Panc1 (cell line): ENCODE data around the gene DHRSX. TPM values are rescaled to one million over a fixed set of nuclear protein-coding genes. Genes with fewer than 3 reads are reported as not detected.
"Not testable (repeated sequence)": the region's sequence is repeated elsewhere in the genome, so short reads cannot be mapped to it uniquely, and the experiment has no call there.

Experiments
- ATAC-seq: fragments of 200-7000 bp; cut with Tn5 transposase; 2 replicates; pipeline ENCODE4 v1.9.1; 2020; ENCODE audit warnings: mild to moderate bottlenecking, moderate library complexity
- BruUV-seq: library from RNA; stranded (reverse); fragments of 400-500 nt; replicated peaks from 2 replicates; lab custom pipeline; 2021; lab: Mats Ljungman, UMichigan
- CTCF ChIA-PET: fragments of 300-600 bp; sonication (Branson Sonifier 250); formaldehyde crosslinking; loops from one replicate; lab custom pipeline; 2022; ENCODE audit warnings: antibody characterized with exemption; lab: Charles Lee
- POLR2A ChIA-PET: fragments of 300-600 bp; sonication (Branson Sonifier 250); formaldehyde crosslinking; loops from one replicate; lab custom pipeline; 2022; ENCODE audit warnings: antibody characterized with exemption; lab: Charles Lee
- DNase-seq: peaks from one replicate; pipeline ENCODE4 v3.0.0-alpha.2; 2010; ENCODE audit warnings: low read depth, low spot score
- H3K27ac ChIP-seq: 2 replicates; pipeline ENCODE4 v1.5.1; 2011; ENCODE audit warnings: mild to moderate bottlenecking, low read length, inconsistent platforms
- H3K27me3 ChIP-seq: fragments of 200-500 bp; sonication (Bioruptor generic); 2 replicates; pipeline ENCODE4 v1.6.0; 2014; ENCODE audit warnings: low read length, inconsistent platforms; ENCODE audit not compliant: control insufficient read depth, insufficient read depth
- H3K36me3 ChIP-seq: fragments of 200-500 bp; sonication (Bioruptor generic); 2 replicates; pipeline ENCODE4 v1.5.1; 2014; ENCODE audit warnings: inconsistent platforms, mild to moderate bottlenecking, low read length, moderate library complexity; ENCODE audit not compliant: control insufficient read depth, insufficient read depth
- H3K4me1 ChIP-seq: 2 replicates; pipeline ENCODE4 v1.5.1; 2011; ENCODE audit warnings: inconsistent platforms, mild to moderate bottlenecking, low read length, moderate library complexity; ENCODE audit not compliant: control insufficient read depth, insufficient read depth
- H3K4me3 ChIP-seq, 2 experiments: 2 replicates each; pipeline ENCODE4 v1.5.1; 2011 to 2012; ENCODE audit warnings: low read depth in 2 of 2, low read length in 2 of 2, mild to moderate bottlenecking in 2 of 2, inconsistent platforms in 1 of 2, moderate library complexity in 1 of 2
- H3K9me3 ChIP-seq: fragments of 200-500 bp; sonication (Bioruptor generic); 2 replicates; pipeline ENCODE4 v1.5.1; 2014; ENCODE audit warnings: low read depth, mild to moderate bottlenecking, inconsistent platforms, low read length, moderate library complexity; ENCODE audit not compliant: control insufficient read depth, insufficient read depth
- CTCF ChIP-seq: fragments of 450-650 bp; IDR thresholded peaks from 2 replicates; pipeline ENCODE4 v1.5.1; 2017; ENCODE audit warnings: mild to moderate bottlenecking
- POLR2AphosphoS5 ChIP-seq: IDR thresholded peaks from 2 replicates; pipeline ENCODE4 v1.6.1; 2012; ENCODE audit warnings: mild to moderate bottlenecking, low read depth, low read length, moderate library complexity
- REST ChIP-seq, 2 experiments: IDR thresholded peaks; 2 replicates each; pipeline ENCODE4 v1.6.1; 2011 to 2012; ENCODE audit warnings: low read depth in 2 of 2, control low read depth in 1 of 2, low read length in 1 of 2, mild to moderate bottlenecking in 1 of 2, moderate library complexity in 1 of 2; ENCODE audit not compliant: insufficient read depth in 1 of 2
- SIN3A ChIP-seq: IDR thresholded peaks from 2 replicates; pipeline ENCODE4 v1.6.1; 2012; ENCODE audit warnings: low read depth, mild to moderate bottlenecking, low read length, moderate library complexity, borderline replicate concordance; ENCODE audit not compliant: insufficient read depth
- TCF7L2 ChIP-seq: IDR thresholded peaks from 2 replicates; pipeline ENCODE4 v1.6.1; 2011; ENCODE audit warnings: mild to moderate bottlenecking, low read depth, low read length, inconsistent platforms
- in situ Hi-C: cut with HindIII; loops from 2 replicates; pipeline ENCODE4 v1.10.0; 2016; ENCODE audit warnings: low sequenced_read_pairs, low pct_unique_long_range_greater_than_20kb
- intact Hi-C: fragments of 100-400 bp; cut with micrococcal nuclease; formaldehyde crosslinking; loops from one replicate; pipeline ENCODE4 v1.10.0; 2022; ENCODE audit not compliant: unreplicated experiment
- total RNA-seq: library from RNA; stranded (reverse); gene quantifications from one replicate; pipeline ENCODE4 v1.2.1, GENCODE V29; 2021; ENCODE audit not compliant: unreplicated experiment

Gene DHRSX
- total RNA-seq, 1 experiment from 2014 or later = 20.1 TPM

DNA sequence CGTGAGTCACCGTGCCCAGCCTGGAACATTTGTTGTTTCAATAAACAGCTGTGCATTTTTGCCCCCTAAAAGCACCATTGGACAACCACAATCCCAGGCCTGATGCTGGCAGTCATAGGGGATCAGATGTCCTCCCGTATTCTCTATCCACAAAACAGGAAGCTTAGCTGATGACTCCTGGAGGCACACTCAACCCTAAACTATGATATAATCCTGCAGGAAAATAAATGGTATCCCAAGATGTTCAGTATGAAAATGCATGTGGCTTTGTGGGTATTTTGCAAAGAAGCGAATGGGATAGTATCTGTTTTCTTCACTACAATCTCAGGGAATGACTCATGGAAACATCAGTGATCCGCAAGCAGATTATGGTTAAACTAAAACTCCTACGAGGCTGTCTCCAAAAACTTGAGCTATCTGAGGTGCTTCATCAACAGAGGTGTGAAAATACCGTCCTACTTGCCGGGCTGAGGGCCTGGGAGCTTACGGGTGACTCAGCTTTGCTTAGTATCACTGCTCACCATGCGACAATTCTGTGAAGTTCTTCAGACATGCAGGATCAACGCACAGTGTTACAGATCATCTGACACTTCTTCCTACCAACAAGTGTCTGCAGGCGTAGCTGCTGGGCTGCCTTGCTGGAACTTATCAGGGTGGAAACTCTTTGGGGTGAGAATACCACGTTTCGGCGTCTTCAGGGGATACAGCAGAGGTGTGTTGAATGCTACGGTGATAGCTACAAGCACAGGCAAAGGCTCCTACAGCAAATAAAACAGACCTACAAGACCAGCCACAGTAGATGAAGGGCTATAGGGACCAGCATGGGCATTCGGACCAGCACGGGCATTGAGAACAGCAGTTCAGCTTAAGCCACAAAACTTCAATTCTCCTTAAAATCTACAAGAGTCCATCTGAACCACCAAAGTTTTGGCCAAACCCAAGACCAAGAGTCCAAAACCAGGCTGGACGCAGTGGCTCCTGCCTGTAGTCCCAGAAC lies 148.5 kb downstream of the DHRSX start:
- intact Hi-C loops = no loop called here
- ChIA-PET POLR2A (no interaction called here), CTCF (no interaction called here)
- H3K4me1 ChIP-seq = no peaks in the 10 kb centered on the region
- H3K9me3 ChIP-seq = no peaks in the 10 kb centered on the region
- no peak overlapping the region for H3K27ac ChIP-seq
- in situ Hi-C loops = no loop called here
- H3K36me3 ChIP-seq = no peaks in the 10 kb centered on the region
- no TSS peak for BruUV-seq
- DNase-seq (peak; percentile 13), ATAC-seq (no peak)
- H3K27me3 ChIP-seq = no peaks in the 10 kb centered on the region
- H3K4me3 ChIP-seq = no peak overlapping the region
- no peak for TF ChIP-seq CTCF
- TF ChIP-seq SIN3A = no peak

DNA sequence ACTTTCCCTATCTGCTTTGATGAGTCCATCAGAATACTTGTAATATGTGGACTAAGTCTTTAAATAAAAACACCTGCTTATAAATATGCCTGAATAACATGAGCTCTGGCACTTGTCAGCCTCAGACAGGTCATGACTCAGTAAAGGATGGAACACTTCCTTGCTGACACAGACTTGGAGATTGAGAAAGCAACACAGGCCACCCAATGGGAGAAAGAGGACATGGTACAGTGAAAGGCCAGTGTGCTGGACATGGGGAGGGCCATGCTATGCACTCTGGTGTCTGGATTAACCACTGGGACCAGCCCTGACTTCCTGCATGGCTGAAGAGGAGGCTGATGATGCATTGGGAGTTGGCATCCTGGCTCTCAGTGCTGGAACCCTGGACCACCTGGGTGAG lies 149.5 kb downstream of the DHRSX start:
- DNase-seq = no peak
- H3K27ac ChIP-seq = no peak overlapping the region
- no peaks in the 10 kb centered on the region for H3K27me3 ChIP-seq
- no peak for ATAC-seq
- no peak for TF ChIP-seq REST (IDR thresholded peaks at IDR 0.05; ENCODE audit: insufficient read depth in 1 of 2, low read depth in 2 of 2, low read length in 1 of 2)
- TF ChIP-seq TCF7L2 = no peak
- TF ChIP-seq SIN3A = no peak
- no peak for TF ChIP-seq CTCF
- TF ChIP-seq POLR2AphosphoS5 = no peak
- no peak overlapping the region for H3K4me3 ChIP-seq
- no peaks in the 10 kb centered on the region for H3K9me3 ChIP-seq
- ChIA-PET POLR2A (no interaction called here), CTCF (no interaction called here)
- intact Hi-C loops (no loop called here), in situ Hi-C loops (no loop called here)
- no peaks in the 10 kb centered on the region for H3K36me3 ChIP-seq
- BruUV-seq = no TSS peak
- no peaks in the 10 kb centered on the region for H3K4me1 ChIP-seq

DNA sequence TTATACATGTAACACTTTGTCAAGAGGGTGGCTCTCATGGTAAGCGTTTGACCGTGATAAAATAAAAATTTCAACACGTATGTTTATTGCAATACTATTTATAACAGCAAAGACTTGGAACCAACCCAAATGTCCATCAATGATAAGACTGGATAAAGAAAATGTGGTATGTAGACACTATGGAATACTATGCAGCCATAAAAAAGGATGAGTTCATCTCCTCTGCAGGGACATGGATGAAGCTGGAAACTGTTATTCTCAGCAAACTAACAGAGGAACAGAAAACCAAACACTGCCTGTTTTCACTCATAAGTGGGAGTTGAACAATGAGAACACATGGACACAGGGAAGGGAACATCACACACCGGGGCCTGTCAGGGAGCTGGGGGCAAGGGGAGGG lies 150.1 kb downstream of the DHRSX start:
- H3K27ac ChIP-seq, in situ Hi-C loops, H3K4me3 ChIP-seq, BruUV-seq, CTCF ChIA-PET, POLR2A ChIA-PET, H3K4me1 ChIP-seq, H3K9me3 ChIP-seq, DNase-seq, intact Hi-C loops, H3K36me3 ChIP-seq, ATAC-seq, H3K27me3 ChIP-seq: not testable (repeated sequence)

DNA sequence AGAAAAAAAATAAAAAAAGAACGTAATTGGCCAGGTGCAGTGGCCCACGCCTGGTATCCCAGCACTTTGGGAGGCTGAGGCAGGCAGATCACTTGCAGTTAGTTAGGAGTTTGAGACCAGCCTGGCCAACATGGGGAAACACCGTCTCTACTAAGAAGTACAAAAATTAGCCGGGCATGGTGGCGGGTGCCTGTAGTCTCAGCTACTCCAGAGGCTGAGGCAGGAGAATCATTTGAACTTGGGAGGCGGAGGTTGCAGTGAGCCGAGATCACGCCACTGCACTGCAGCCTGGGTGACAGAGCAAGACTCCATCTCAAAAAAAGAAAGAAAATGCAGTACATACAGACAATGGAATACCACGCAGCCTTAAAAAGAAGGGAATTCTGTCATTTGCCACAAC lies 150.7 kb downstream of the DHRSX start:
- H3K9me3 ChIP-seq, DNase-seq, BruUV-seq, H3K36me3 ChIP-seq, H3K4me3 ChIP-seq, POLR2A ChIA-PET, H3K4me1 ChIP-seq, ATAC-seq, H3K27ac ChIP-seq, H3K27me3 ChIP-seq, CTCF ChIA-PET, in situ Hi-C loops, intact Hi-C loops: not testable (repeated sequence)
